Measurements from ENCODE around the gene KIF17.
A peak's percentile ranks its signal among the peaks of the same experiment; 100 is the strongest.

Gene KIF17

DNA sequence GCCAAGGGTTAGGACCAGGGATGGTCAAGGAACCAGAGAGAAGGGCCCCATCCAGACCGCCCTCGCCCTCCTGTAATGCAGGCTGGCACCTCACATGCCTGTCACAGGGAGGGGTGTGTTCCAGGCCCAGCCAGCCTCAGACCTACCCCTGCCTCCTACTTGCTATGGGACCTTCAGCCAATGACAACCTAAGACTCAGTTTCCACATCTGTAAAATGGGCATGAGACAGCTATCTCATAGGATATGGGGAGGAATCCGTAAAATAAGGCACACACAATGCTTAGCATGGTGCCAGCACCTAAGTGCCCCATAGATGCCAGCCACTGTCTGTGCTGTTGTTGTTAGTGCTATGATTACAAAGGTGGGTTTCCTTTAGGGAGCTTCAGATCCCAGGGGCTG, 7.9 kb downstream of the KIF17 start:
- DNase-seq = no peak

GRCh38 chr1:20708891-20709290, 8.9 kb downstream of the KIF17 start:
- no peak for DNase-seq

GRCh38 chr1:20708057-20708456, 9.8 kb downstream of the KIF17 start:
- DNase-seq = peak; percentile 14

DNA sequence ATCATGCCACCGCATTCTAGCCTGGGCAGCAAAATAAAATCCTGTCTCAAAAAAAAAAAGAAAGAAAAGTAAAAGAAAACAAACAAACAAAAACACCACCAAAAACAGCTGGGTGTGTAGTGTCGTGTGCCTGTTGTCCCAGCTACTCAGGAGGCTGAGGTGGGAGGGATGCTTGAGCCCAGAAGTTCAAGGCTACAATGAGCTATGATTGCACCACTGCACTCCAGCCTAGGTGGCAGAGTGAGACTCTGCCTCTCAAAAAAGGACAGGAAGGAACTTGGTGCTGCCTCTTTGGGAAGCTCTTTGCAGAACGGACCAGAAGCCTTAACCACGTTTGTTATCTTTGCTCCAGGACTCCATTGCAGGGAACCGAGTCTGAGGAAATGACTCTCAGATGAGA, 11.0 kb downstream of the KIF17 start:
- no peak for DNase-seq

- no peak for DNase-seq
Measured at GRCh38 chr1:20705203-20705755, 12.5 kb downstream of the KIF17 start.

DNA sequence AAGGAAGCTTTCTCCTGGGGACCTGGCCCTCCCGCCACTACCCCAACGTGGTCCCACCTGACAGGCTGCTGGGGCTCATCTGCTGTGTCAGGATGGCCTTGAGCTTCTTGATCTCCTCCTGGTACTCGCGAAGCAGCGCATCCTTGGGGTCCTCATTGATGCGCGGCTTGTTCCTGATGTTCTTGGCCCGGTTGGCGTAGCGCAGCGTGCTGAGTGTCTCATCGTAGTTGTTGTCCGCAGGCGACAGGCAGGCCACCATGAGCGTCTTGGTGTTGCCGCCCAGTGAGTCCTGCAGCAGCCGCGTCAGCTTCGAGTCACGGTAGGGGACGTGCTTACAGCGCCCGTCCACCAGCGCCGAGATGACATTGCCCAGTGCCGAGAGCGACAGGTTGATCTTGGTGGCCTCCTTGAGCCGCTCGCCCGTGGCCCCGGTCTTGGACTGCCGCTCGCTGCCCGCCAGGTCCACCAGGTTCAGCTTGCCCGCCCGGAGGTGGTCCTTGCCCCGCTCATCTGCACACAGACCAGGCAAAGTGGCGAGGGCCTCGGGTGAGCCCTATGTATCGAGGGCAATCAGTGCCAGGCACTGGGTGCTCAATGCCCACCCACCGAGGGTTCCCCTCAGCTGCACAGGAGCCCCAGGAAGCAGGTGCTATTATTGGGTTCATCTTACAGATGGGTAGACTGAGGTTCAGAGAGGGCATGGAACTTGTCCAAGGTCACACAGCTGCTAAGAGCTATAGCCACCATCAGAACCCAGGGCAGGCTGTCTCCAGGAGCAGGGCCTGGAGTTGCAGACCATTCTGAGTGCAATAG, 13.2 kb downstream of the KIF17 start:
- no peak for DNase-seq

GRCh38 chr1:20703124-20703756, 14.6 kb downstream of the KIF17 start:
- no peak for DNase-seq

- no peak for DNase-seq
Measured at GRCh38 chr1:20702416-20702815, 15.4 kb downstream of the KIF17 start.

- DNase-seq = no peak
Measured at GRCh38 chr1:20701847-20702246, 16.0 kb downstream of the KIF17 start.

- no peak for DNase-seq
Measured at GRCh38 chr1:20701446-20701845, 16.4 kb downstream of the KIF17 start.

DNA sequence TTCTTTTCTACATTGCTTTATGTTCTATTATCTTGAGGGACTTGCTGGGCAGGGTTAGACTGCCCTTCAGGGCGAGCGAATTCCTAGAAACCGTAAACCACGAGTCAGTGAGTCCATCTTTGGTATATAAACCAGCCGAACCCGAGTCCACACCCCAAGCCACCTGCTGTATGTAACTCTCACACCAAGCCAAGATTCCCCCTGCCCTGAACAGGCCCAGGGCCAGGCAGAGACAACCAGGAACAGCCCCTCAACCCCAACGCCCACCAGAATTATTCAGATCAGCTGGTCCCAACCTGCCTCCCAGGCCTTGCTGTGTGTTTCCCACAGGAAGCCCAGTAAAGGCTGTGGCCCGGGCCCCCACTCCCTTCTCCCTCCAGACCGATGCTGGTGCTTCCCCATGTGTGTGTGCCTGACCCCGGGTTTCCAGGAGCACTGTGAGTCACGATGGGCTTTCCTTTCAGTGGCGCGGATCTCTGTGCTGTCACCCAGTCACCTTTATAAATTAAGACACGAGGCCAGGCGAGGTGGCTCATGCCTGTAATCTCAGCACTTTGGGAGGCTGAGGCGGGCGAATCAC, 17.1 kb downstream of the KIF17 start:
- DNase-seq = no peak

GRCh38 chr1:20699558-20699957, 18.2 kb downstream of the KIF17 start:
- DNase-seq = peak; percentile 49

DNA sequence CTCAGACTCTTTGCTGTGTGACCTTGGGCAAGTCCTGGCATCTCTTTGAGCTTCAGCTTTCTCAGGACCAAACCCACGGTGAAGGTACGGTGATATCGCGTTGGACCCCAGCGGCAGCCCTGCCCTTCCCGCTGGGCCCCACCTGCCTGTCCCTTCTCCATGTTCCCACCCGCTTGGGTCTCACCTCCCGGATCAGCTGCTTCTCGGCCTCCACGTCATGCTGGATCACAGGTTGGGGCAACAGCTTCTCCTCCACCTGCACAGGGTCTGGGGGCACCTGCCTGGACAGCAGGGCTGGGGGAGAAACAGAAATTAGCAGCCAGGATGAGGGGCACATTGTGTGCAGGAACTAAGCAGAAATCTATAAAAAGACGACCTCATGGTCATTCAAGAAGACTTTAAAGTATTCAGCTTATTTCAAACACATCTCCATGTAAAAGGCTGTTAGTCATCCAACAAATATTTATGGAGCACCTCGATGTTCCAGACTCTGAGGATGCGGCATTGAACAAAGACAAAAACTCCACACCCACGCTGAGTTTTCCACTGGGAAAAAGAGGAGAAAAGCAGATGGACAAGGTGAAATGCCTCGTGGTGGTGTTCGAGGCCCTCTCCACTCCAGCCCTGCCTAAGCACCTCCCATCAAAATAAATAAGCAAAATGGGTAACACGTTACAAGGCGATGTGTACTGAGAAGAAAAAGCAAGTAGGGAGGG, 19.5 kb downstream of the KIF17 start:
- DNase-seq = no peak

DNA sequence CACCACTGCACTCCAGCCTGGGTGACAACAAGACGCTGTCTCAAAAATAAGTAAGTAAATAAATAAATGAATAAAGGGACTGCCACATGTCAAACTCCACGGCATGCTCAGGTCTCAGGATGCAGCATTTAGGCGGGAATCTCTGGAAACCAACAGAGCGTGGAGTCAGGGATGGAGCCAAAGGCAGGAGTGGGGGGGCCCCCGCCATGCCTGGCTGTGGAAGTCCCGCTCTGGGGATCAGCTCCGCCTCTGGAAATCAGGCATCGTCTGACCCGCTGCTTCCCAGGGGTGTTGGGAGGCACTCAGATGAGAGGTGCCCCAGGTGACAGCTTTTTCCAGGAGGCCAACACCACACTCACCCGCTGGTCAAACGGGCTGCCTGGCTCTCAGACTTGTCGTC, 20.2 kb downstream of the KIF17 start:
- no peak for DNase-seq

- DNase-seq = peak; percentile 81
Measured at GRCh38 chr1:20696397-20697333, 21.1 kb downstream of the KIF17 start.

- DNase-seq = no peak
Measured at GRCh38 chr1:20695515-20695914, 22.3 kb downstream of the KIF17 start.

DNA sequence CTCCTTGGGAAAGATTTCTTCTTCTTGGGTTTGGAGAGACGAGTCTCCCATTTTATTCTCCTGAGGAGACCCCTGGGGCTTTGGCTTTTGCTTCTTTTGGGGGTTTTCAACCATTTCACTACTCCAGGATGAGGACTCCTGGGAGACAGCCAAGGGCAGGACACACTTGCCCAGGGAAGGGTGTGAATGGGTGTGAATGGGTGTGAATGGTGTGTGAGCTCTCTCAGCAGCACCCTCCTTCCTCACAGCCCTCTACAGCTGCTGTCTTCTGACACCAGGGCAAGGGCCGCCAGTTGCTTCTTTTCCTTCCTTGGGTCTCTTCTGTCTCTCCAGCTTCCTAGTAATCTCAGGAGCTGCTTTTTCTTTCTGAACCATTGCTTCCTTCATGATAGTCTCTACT, 24.2 kb downstream of the KIF17 start:
- no peak for DNase-seq

GRCh38 chr1:20691872-20692271, 25.9 kb downstream of the KIF17 start:
- no peak for DNase-seq

DNA sequence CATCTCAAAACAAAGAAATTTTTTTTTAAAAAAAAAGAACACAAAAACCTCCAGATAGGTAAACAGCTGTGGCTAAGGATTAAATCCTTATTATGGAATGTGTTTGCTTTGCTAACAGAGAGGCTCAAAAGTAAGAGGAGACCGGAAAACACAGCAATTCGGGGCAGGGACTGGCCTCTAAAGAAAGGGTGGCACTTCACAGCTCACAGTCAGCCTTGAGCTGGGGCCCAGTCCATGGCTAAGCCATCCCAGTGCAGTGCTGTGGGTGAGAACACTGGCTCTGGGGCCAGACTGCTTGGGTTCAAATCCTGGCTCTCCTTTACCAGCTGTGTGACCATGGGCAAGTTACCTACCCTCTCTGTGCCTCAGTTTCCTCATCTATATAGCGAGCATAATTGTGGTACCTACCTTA, 28.2 kb downstream of the KIF17 start:
- no peak for DNase-seq

- DNase-seq = no peak
Measured at GRCh38 chr1:20686883-20687725, 30.7 kb downstream of the KIF17 start.

DNA sequence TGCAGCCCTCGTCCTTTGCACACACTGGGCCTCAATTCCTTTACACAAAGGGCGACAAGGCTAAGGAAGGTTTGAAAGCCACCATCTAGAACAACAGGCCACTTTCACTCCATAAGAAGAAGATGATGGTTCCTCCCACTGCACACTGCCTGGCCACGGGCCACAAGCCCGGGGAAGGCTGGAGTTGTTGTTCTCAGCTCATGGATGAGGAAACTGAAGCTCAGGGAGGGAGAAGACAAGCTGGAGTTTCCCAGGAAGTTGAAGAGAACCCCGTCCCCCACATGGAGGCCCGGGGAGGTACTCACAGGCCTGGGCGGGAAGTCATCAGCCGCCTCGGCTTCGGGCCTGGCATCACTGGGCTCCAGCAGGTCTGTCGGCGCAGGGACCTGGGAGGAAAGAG, 32.1 kb downstream of the KIF17 start:
- no peak for DNase-seq

All from SHP77 treated with DMSO at 0.1 percent for 48 hours (cell line).